Kidney glomerular epithelial cell (primary cell): ENCODE data around the gene CD63.
A peak's percentile ranks its signal among the peaks of the same experiment; 100 is the strongest.

ENCODE experiments used
- DNase-seq: peaks from one replicate; lab custom pipeline; 2025; lab: John Stamatoyannopoulos, UW

CD63 gene

GRCh38 chr12:55720894-55721444 is 7.8 kb downstream of the CD63 start:
- DNase-seq, result peak; percentile 83

GRCh38 chr12:55720071-55720564 is 8.7 kb downstream of the CD63 start, which contains the start of gene RDH5:
TSS of gene RDH5 (plus strand) at chr12:55720393. CDS start at chr12:55721185, 792 bp downstream.
- DNase-seq, result peak; percentile 84

- DNase-seq, result no peak
Measured at GRCh38 chr12:55719371-55719770, 9.4 kb downstream of the CD63 start.

GRCh38 chr12:55718624-55719275 is 10.1 kb downstream of the CD63 start:
- no peak for DNase-seq

- DNase-seq, result peak; percentile 50
Measured at GRCh38 chr12:55718015-55718414, 10.8 kb downstream of the CD63 start.

- peak; percentile 82 for DNase-seq
Measured at GRCh38 chr12:55717011-55718007, 11.5 kb downstream of the CD63 start.

- DNase-seq, result no peak
Measured at GRCh38 chr12:55716582-55716957, 12.2 kb downstream of the CD63 start.

- DNase-seq, result peak; percentile 80
Measured at GRCh38 chr12:55715833-55716581, 12.8 kb downstream of the CD63 start, which contains the start of gene BLOC1S1. TSS of gene BLOC1S1 (plus strand) at chr12:55716046. CDS start at chr12:55716052, 6 bp downstream.

GRCh38 chr12:55715169-55715764 is 13.5 kb downstream of the CD63 start:
- no peak for DNase-seq

- DNase-seq, result peak; percentile 77
Measured at GRCh38 chr12:55713721-55714120, 15.1 kb downstream of the CD63 start.

GRCh38 chr12:55712700-55713415 is 16.0 kb downstream of the CD63 start:
- DNase-seq, result no peak

- DNase-seq, result no peak
Measured at GRCh38 chr12:55711786-55712553, 16.8 kb downstream of the CD63 start.

GRCh38 chr12:55708695-55709233 is 20.0 kb downstream of the CD63 start:
- no peak for DNase-seq

GRCh38 chr12:55707841-55708694 is 20.7 kb downstream of the CD63 start, which contains the start of gene ITGA7:
TSS of gene ITGA7 (minus strand) at chr12:55707904. CDS start at chr12:55707682, 222 bp downstream.
- peak; percentile 8 for DNase-seq

GRCh38 chr12:55707219-55707671 is 21.6 kb downstream of the CD63 start:
- DNase-seq, result no peak

GRCh38 chr12:55706568-55707218 is 22.1 kb downstream of the CD63 start:
- no peak for DNase-seq

GRCh38 chr12:55705782-55706402 is 22.9 kb downstream of the CD63 start:
- DNase-seq, result no peak
